ENCODE results near the gene WDR31.
"Not testable (repeated sequence)": the region's sequence is repeated elsewhere in the genome, so short reads cannot be mapped to it uniquely, and the experiment has no call there.

The WDR31 gene

DNA sequence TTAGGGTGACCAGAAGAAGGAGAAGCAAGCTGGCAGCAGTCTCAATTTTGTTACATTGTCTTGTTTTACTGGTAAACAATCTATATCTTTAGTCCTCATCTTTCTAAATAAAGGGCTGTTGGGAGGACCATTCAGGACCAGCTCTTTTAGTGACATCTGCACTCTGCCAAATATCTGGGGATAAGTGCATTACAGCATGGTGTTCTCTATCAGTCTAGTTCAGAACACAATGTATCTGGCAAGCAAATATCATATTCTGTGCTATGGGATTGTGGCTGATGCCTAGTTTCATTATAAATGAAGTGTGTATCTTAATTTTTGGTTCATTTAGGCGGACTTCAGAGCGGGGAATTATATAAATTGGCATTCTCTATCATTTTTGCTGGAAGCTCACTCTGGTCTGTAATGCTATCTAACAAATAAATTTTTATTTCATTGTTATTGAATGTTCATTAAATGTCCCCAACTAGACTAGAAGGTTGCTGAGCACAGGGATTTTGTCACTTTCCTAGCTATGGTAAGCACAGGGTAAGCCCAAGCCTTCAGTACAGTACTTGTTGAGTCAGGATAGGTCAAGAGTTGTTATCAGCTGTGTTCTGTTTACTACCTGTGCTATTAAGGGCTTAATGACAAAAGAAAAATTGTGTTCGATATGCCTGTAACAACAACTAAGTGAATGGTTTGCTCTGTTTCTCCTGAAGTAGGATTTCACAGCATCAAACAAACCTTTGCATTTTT, 11.9 kb downstream of the WDR31 start:
- DNase-seq, result no peak

DNA sequence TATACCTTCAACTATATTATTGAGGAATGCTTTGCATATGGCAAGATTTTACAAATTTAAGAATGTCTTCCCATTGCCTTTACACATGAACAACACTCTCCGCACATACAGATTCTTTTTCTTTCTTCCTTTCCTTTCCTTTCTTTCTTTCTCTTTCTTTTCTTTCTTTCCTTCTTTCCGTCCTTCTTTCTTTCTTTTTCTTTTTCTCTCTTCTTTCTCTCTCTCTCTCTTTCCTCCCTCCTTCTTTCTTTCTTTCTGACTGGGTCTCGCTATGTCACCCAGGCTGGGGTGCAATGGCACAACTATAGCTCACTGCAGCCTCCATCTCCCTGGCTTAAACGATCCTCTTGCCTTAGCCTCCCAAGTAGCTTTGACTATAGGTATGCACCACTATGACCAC, 13.8 kb downstream of the WDR31 start:
- no peak for DNase-seq

DNA sequence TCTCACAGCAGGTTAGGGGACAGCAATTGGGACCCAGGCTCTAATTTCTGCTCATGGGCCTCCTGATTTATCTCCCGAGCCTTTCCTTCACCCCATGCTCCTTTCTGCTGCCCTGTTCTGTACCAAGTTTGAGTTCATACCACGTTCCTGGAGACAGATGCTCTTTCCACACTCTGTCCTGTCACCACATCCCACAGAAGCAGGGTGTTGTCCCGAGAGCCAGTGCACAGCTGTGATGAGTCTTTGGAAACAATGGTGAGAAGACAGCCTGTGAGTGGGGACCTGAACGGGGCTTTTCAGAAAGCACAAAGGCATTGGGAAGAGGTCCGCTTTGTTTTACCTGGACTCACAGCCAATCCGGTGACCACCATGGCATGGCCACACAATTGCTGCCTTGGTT, 17.4 kb downstream of the WDR31 start:
- no peak for DNase-seq

DNA sequence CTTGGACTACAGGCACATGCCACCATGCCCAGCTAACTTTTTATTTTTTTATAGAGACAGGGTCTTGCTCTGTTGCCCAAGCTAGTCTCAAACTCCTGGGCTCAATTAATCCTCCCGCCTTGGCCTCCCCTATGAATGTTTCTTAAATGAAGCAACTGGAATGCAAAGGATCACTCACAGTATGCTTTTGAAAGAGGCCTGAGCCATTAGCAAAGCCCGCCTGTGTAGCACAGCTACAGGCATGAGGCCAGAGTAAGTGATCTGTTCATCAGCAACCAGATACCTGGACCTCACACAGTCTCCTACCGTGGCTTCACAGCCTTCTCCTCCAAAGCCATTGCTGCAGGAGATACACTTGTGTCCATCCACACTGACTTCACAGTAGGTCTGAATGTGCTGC, 20.0 kb downstream of the WDR31 start:
- no peak for DNase-seq

DNA sequence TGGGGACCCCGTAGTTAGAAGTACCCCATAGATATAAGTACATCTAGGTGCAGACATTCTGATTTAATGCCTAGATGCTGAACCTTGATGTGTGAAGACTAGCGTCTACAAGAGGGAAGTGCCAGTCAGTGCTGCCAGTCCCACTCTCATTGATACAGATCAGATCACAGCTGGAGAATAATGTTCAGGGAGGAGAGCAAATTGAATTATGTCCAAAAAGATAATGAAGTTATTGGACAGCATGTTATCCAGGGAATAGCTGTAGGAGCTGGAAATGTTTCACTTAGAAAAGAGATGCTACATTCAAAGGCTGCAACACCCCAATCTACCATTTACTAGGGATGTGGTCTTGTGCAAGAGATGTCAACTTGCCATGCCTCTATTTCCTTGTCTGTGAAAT, 21.0 kb downstream of the WDR31 start:
- no peak for DNase-seq

DNA sequence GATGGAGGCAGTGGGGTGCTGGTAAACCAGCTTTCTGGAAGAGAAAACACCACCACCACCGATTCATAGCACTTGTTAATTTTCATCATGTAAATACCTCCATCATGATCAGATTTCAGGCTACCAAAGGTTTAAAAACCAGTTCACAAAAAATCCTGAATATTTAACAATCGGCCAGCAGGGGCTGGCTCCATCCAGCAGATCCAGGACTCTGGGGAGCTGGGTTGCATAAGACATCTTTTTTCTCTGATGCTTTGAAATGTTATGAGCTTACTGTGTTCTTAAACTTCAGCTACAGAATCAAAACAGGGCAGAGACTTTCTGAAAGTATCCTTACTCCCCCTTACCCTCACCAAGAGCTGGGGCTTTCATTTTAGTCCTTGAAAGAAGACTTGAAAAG, 22.3 kb downstream of the WDR31 start:
- DNase-seq, result no peak

DNA sequence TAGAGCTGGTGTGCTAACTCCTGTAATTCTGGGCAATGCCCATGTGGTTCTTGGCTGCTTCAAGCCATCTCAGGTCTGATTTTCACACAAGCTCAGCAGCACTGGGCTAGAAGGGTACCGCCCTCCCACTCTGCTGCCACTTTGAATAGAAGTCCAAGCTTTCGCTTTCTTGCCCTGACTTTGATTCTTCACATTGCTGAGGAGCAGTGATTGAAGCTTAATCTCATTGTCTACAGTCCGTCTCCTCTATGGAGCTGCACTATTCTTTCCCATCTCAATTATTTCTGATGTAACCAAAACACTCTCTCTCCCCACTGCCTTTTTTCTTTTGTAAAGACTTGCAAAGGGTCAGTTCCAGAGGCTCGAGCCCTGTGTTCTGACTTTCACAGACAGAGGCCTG, 24.0 kb downstream of the WDR31 start:
- no peak for DNase-seq

DNA sequence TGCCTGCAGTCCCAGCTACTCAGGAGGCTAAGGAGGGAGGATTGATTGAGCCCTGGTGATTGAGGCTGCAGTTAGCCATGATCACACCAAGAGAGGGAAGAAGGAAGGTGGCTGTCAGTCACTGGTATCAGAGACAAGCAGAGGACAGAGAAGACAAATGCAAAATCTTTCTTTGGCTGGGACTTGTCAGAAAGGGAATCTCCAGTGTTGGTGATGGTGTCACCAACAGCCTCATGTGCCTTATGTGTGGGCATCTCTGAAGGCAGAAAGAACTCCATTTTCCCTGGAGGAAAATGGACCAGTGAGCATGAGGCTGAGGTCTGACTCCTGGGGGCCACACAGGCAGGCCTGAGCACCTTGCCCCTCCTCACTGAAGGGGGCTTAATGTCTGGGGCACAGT, 24.8 kb downstream of the WDR31 start:
- DNase-seq, result no peak

DNA sequence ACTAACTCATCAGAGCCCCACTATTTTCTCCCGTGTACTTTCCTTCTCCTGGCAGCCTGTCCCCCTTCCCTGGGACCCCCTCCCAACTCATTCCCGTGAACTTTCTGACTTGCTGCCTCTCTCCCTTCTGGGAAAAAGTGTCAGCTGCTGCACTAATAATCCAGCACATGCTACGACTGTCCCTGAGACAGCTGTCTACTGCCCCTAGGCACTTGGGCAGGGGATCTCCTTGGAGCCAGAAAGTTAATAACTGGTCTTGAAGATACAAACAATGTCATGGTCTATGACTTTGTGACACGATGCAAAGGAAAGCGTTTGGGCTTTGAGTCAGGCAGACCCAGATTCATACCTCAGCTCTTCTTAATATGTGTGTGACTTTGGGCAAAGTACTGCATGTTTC, 26.8 kb downstream of the WDR31 start:
- no peak for DNase-seq

DNA sequence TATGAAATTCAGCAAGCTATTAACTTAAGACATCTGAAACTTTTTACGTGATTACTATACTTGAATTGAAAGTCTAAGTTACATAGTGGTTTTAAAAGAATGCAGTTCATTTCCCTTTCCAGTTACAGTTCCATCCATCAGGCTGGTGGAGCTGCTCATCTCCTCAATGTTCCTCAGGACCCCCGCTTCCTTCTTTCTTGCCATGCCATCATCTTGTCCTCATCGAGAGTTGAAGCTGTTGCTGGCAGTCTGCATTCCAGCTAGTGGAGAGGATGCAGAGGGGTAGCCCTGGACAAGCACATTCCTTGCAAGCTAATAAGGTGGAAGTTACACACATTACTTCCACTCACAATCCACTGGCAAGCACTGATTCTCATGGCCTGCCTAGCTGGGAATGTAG, 28.1 kb downstream of the WDR31 start:
- no peak for DNase-seq

DNA sequence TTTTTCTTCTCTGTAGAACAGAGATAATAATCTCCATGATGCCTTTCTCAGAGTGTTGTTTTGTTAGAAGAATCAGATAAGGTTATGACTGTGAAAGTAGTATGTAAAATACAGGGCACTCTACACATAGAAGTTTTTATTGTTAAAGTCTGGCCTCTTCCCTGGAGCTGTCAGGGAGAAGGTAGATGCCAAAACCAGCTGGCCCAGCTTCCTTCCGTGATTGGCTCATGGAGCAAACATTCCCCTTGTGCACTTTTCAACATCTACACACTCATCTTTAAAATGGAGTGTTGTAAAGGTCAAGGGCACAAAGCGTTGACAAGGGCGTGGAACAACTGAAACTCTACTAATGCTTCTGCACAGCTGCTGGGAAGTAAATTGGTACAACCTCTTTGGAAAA, 29.5 kb downstream of the WDR31 start:
- no peak for DNase-seq

DNA sequence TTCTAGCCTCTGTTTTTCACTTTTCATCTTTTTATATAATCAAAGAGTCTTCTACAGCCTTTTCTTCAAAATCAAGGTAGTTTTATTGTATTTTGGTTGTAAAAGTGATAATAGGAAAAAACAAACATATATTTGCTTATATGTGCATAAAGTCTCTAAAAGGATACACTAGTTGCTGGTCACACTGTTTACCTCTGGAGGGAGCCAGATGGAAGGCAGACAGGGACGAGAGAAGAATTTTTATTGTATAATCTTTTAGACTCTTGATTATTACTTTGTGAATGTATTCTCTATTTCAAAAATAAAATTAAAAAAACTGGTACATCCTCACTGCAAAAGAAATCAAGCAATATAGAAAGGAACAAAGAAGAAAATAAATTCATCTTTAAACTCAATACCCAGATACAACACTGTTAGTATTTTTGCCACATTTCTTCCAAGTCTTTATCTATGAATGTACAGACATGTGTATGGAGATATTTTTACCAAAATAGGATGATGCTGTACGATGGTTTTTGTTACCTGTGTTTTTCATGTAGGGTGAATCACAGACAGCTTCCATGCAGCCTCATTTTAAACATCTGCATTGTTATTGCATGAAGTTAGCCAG, 30.8 kb downstream of the WDR31 start:
- DNase-seq, result no peak

DNA sequence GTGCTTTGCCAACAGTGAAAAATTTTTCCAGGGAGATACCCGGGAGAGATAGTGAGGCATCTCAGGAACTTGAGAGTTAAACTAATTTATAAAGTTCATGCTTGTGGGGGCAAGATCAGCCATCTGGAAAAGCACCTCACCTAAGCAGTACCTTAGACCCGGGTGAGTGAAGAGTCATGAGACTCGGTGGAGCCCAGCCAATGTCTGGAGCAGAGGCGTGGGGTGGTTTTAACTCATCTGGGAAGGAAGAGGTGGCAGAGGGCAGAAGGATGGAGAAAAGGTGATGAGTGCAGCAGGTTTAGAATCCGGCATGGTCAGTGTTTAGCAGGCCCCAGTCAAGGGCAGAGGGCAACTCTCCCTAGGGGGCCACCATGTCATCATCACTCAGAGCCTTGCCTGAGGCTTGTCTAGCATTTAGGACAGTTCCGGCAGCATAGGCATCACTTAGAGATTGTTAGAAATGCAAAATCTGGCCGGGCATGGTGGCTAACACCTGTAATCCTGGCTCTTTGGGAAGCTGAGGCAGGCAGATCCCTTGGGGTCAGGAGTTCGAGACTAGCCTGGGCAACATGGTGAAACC, 32.6 kb downstream of the WDR31 start:
- no peak for DNase-seq

DNA sequence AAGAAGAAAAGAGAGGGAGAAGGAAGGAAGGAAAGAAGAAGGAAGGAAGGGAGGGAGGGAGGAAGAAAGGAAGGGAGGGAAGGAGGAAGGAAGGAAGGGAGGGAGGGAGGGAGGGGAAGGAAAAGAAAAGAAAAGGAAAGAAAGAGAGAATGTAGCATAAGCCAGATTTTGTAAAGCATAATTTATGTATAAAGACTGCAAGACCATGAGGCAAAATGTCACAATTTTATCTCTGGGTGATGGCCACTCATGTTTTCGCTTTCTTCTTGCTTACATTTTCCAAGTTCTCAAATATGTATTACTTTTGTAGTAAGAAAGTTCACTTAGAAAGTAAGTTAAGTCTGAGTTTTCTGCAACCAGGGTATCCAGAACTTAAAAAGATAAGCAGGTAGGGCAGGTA, 33.5 kb downstream of the WDR31 start:
- DNase-seq, result no peak

DNA sequence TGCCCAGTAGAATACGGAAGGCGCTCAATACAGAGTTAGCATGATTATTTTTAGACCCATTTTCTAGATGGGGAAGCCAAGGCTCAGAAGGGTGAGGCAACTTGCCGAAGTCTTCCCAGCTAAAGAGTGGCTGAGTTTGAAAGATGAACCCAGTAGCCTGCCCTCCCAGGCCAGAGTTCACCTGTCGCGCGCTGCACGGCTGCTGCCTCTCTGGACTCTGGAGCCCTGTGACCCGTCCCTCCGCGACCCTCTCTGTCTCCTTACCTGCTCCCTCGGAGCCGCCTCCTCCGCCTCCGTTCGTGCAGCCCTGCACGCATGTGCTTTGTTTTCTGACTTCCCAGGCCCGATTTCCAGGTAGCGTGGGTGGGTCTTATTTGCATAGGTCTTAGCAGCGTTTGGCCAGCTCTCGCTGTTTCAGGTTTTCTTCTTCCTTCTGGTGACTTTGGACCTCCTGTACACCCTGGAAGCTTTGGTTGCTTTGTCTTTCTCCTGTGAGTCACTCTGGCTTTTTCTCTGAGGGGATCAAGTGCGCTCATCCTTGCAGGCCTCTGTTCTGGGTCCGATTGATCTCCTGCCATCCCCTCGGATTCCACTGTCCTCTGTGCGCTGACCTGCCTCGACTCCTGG, 37.2 kb downstream of the WDR31 start, which contains the start of gene RNF183:
Gene RNF183, minus strand, starts transcription at position 585 of the 627 bp plus-strand sequence. CDS start 5,192 bp downstream, outside the sequence.
- no peak for DNase-seq

DNA sequence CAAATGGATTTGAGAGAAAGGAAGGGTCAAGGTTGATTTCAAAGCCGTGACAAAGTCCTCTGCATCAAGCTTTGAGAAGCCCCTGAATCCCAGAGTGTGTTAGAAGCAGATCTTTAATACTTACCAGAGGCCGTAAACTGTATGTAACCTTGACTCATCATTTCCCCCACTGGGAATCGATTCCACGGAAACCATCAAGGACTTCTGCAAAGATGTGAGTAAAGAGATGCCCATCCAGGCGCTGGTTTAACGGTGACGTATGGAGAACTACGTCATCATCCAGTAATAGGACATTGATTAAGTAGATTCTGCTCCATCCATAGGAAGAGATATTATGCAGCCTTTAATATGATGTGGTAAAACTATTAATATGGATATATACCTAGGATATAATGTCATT, 38.5 kb downstream of the WDR31 start:
- DNase-seq, result no peak

DNA sequence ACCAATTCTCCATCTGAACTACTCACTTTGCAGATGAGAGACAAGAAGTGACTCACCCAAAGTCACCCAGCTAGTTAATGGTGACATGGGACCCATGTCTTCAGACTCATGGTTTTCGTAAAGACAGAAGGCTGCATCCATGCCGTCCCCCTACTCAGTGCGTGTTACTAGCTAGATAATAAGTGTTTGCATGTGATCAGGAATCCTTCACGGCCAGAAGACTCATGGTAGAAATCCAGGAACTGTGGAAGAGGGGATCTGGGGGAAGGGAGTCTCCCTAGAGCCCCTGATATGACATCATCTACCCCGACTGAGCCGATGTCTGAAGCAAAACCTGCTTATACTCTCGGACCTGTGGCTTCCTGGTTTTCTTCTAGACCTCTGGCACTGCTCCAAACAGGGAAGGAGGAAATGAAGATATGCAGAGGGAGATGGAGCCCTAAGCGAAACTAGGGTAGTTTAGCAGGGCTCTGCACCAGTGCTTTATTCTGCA, 40.2 kb downstream of the WDR31 start:
- no peak for DNase-seq

DNA sequence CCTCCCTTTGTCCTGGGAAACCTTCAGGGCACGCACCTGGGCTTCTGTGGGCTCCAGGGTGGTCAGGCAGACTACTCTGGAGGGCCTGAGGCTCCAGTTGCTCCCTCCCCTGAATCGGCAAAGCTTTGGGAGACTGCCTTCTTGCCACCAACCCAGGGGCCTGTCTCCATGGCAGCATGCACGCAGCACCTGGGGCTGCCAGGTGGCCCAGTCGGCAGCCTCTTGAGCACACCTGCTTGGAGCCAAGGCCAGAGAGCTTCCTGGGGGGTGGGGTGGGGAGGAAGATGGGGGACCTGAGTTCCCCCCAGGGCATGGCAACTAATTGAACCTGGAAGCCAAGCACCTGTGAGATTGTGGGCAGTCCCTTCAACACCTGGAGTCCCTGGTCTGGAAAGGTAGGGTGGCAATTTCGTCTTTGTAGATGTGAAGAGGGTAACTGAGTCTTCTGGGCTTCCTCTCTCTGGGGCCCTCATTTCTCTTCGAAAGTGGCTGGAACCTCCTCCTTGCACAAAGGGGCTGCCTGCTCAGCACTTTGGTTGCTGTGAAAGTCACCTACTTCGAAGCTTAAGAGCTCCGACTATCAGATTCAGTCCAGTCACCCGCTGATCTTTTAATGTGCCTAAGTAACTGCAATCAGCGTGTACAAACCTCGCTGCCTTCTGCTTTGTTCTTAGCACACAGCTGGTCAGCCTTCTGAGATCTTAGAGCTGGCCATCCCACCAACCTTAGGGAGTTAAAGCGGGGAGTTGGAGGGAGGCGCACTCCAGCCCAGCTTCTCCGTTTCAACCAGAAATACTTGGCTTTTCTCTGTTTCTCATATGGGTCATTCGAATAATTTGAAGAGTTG, 40.9 kb downstream of the WDR31 start:
- DNase-seq, result no peak

DNA sequence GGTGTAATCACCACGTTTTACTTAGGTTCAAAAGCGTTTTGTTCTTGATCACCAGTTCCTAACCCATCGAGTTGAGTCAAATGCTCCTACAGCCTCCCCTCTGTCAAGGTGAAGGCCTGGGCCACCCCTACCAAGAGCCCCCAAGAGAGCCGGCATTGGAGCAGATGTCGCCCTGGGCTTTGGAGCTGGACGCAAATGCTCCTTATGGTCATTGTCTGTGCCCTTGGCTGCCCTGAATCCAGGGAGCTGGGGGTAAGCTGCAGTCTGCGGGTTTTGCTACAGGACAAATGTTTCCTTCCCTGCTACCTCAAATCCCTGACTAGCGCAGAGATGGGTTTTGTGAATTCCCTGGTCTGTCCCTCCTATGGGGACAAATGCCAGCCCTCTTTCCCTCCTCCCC, 41.8 kb downstream of the WDR31 start:
- no peak for DNase-seq

DNA sequence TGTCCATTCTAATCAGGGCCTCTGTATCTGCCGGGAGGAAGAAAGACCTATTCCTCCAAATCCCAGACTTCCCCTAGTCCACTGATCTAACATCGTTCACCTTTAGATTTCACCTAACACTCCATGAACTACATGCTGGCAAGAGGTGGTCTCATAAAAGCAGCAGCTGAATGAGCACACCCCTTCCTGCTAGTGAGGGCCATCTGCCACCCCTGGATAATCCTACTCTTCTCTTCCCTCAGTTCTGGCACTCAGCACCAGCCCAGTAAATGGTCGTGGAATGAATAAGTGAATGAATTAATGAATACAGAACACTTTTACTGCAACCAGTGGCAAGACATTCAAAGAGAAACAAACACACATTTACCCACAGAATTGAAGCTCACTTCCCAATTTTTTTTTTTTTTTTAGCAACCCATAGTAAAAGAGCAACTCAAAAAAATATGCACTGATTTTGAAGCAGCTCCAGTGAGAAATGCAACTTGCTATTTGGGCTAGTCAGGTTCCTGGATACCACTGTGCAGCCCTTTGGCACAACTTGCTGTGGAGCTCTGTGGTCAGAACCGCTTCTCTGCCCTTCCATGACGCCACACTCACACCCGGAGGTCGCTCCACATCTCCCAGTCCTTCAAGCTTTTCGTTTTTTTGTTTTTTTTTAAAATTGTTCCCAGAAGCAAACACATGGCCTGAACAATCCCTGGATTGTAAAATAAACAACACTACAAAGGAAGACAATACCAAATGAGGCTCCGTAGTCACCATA, 43.1 kb downstream of the WDR31 start:
- DNase-seq, result no peak

DNA sequence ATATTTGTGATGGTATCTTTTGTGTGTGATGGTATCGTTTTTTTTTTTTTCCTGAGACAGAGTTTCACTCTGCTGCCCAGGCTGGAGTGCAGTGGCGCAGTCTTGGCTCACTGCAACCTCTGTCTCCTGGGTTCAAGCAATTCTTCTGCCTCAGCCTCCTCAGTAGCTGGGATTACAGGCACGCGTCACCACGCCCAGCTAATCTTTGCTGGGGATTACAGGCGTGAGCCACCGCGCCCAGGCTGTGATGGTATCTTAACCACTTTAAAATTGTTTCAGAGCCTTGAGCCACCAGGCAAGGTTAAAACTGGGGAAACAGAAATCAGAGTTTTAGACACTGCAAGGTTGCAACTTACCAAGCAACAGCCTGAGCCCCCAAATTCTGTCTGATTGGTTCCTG, 43.8 kb downstream of the WDR31 start:
- DNase-seq, result not testable (repeated sequence)

DNA sequence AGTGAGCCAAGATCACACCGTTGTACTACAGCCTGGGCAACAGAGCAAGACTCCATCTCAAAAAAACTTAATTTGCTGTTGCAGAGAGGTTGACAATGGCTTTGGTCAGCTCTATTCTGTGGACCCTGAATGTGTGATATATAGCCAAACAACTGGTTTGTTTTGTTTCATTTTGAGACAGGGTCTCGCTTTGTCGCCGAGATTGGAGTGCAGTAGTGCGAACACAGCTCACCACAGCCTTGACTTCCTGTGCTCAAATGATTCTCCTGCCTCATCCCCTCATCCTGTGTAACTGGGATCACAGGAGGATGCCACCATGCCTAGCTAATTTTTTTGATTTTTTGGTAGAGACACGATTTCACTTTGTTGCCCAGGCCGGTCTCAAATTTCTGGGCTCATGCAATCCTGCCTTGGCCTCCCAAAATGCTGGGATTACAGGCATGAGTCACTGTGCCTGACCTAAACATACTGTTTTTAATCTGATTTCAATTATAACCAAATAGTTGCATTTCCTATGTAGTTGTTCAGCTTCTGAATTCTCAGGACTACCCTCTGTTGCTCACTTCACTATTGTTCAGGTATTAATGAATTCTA, 46.7 kb downstream of the WDR31 start:
- no peak for DNase-seq
